CD4-positive, alpha-beta T cell treated with Interleukin-12 subunit alpha and Interleukin-12 subunit beta, for 1 hour (primary cell): ENCODE results near the gene NTRK3.
"Not testable (repeated sequence)": the region's sequence is repeated elsewhere in the genome, so short reads cannot be mapped to it uniquely, and the experiment has no call there.

Experiments used
- DNase-seq: peaks from one replicate; pipeline ENCODE4 v3.0.0-alpha.2; 2020

The NTRK3 gene

DNA sequence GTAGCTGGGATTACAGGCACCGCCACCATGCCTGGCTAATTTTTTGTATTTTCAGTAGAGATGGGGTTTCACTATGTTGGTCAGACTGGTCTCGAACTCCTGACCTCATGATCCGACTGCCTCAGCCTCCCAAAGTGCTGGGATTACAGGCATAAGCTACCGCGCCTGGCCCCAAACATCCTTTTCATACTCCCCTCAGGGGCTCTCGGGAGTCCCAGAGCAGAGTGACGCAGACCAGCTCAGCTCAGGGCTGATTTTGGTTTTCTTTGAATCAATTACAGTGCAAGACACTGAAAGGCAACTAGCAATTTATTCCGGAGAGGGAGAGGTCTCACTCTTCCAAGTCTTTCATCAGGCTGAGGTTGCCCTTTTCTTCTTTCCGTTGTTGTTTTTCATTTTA is 184.4 kb downstream of the NTRK3 start:
- DNase-seq: not testable (repeated sequence)

DNA sequence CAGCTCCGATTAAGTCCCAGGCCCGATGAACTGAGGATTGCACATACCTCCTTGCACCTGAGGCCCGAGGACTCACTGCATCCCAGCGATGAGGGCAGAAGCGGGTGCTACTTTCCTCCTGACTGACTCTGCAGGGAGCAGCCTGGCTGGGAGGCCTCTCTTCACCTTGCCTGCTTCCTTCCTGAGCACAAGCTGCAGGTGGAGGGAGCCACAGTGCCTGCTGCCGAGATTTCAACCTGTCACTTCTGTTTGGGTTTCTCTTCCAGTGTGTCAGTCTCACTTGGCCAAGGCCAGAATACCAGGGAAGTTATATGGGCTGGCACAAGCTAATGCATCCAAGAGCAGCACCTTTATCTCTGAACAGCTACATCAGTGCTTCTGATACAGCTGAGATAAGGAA is 185.4 kb downstream of the NTRK3 start:
- no peak for DNase-seq

- DNase-seq: no peak
Observed at GRCh38 chr15:88069561-88069960, 187.0 kb downstream of the NTRK3 start.

DNA sequence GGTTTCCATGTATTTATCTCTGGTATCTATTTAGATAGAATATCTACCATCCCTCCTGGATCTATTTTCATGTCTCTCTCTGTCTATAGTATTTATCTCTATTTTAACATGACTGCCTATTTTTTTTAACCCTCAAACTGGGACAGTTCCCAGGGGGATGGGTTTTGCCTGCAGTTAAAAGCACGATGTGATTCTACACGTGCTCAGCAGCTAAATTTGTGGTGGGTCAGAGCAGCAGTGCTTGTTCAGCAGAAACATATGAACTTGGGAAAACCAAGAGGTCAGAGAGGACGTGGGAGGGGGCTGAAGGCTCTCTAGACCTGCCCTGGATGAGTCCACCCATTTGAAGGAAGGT is 189.2 kb downstream of the NTRK3 start:
- DNase-seq: no peak

- DNase-seq: no peak
Observed at GRCh38 chr15:88066636-88067330, 189.8 kb downstream of the NTRK3 start.

GRCh38 chr15:88061452-88061851 is 195.1 kb downstream of the NTRK3 start:
- no peak for DNase-seq

- DNase-seq: no peak
Observed at GRCh38 chr15:88060383-88060782, 196.2 kb downstream of the NTRK3 start.

DNA sequence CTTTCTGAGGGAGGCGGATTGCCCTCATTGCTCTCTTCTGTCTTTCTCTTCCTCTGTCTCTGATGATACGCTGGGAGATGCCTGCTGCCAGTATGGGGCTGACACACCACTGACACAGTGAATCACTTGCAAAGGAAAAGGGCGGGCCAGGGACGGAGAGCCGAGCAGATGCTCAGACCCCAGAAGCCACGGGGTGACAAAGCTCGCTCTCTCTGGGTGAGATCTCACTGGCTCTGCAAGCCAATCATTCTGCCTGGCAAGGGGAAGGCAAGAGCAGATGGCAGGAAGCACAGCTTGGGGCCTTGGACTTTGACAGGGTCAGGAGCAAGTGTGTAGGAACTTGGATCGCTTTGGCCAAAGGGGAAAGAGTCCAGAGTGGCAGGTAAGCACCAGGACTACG is 198.7 kb downstream of the NTRK3 start:
- no peak for DNase-seq

- no peak for DNase-seq
Observed at GRCh38 chr15:88049506-88049905, 207.0 kb downstream of the NTRK3 start.

- DNase-seq: no peak
Observed at GRCh38 chr15:88048755-88049154, 207.8 kb downstream of the NTRK3 start.

GRCh38 chr15:88048237-88048636 is 208.3 kb downstream of the NTRK3 start:
- DNase-seq: no peak

- DNase-seq: no peak
Observed at GRCh38 chr15:88046576-88047129, 209.9 kb downstream of the NTRK3 start.

GRCh38 chr15:88043396-88043795 is 213.1 kb downstream of the NTRK3 start:
- no peak for DNase-seq

GRCh38 chr15:88042047-88042446 is 214.5 kb downstream of the NTRK3 start:
- no peak for DNase-seq

DNA sequence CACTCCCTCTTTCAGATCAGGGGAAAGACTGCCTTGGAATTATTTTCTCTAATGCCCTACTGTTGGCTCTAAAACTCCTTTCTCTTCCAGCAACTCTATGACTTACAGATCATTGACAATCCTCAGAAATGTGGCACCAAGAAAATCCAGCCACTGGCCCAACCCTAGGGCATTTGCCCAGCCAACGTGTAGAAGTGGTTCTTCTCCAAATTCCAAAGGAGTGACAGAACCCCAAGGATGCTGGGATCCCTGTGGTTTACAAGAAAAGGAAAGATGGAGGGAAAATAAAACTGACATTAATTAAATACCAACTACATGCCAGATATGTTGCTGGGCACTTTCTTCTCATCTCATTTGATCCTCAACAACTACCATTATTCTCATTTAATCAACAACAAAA is 216.0 kb downstream of the NTRK3 start:
- no peak for DNase-seq

- no peak for DNase-seq
Observed at GRCh38 chr15:88038261-88038660, 218.3 kb downstream of the NTRK3 start.

GRCh38 chr15:88036154-88036839 is 220.2 kb downstream of the NTRK3 start:
- no peak for DNase-seq

- no peak for DNase-seq
Observed at GRCh38 chr15:88035381-88035780, 221.2 kb downstream of the NTRK3 start.

DNA sequence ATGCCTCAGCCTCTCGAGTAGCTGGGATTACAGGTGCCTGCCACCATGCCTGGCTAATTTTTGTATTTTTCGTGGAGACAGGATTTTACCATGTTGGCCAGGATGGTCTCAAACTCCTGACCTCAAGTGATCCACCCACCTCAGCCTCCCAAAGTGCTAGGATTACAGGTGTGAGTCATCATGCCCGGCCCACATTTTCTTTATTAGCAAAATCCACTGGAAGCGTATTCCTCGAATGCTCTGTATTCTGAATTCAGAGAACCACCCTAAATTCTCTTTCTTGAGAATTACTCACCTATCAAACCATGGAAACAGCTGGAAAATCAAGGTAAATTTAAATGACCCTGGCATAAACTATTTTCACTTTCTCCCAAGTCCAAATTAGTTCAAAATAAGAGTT is 223.1 kb downstream of the NTRK3 start:
- not testable (repeated sequence) for DNase-seq

- DNase-seq: no peak
Observed at GRCh38 chr15:88032787-88033186, 223.8 kb downstream of the NTRK3 start.

DNA sequence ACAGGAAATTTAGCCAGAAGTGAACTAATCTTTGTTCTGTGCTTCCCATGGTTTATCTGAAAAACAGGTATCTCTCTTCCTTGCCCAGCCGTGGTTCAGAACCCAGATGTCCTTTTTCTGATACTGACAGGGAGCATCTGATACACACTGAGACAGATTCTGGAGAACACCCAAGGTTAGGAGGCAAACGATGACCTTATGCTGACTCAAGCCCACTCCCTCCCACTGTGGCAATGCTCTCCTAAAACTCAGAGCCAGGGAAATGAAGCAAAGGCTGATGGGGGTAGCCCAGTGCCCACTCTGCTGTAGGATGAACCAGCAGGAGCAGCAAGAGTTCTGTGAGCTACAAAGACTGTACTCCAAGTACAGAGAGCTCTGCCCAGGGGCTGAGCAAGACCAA is 225.1 kb downstream of the NTRK3 start:
- DNase-seq: no peak

- no peak for DNase-seq
Observed at GRCh38 chr15:88029696-88030095, 226.8 kb downstream of the NTRK3 start.

DNA sequence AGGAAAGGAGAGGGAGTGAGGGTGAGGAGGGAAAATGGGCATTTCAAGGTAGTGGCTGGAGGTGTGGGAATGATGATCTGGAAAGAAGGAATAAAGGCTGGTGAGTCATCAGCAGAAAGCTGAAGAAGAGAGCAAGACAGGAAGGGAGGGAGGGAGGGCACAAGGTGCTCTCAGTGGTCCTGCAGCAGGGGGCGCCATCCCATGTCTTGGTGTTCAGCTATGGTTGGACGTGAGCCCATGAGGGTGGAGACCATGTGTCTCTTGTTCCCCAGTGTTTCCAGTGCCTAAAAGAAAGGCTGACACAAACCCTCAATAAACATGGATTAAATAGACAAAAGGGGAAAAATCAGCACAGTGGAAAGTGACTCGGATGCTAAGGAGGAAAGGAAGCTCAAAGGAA is 228.5 kb downstream of the NTRK3 start:
- no peak for DNase-seq

GRCh38 chr15:88023914-88024313 is 232.6 kb downstream of the NTRK3 start:
- no peak for DNase-seq

DNA sequence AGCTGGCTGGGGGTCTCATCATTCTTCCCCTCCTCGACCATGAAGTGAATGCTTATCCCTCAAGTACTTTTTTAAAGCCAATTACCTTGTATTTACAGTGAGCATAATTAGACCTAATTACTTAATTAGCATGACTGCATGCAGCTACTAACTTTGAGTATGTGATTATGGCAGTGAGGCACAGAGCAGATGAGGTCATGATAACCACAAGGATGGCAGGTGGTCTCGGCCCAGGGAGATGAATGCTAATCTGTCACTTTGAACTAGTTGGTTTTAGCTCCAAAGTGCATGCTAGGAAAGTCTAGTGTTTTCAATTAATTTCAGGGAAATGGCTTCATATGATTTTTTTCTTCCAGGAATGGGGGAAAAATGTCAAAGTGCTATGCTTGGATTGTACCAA is 233.8 kb downstream of the NTRK3 start:
- no peak for DNase-seq
